PC-9 (cell line): ENCODE results near the gene ACTL7A. TPM values are rescaled to one million over a fixed set of nuclear protein-coding genes. Genes with fewer than 3 reads are reported as not detected.

Source experiments
- BruUV-seq: library from RNA; stranded (reverse); fragments of 400-500 nt; replicated peaks from 2 replicates; lab custom pipeline; 2021; lab: Mats Ljungman, UMichigan
- CTCF ChIA-PET: fragments of 300-600 bp; sonication (Branson Sonifier 250); formaldehyde crosslinking; loops from one replicate; lab custom pipeline; 2022; ENCODE audit warnings: antibody characterized with exemption; lab: Charles Lee
- POLR2A ChIA-PET: fragments of 300-600 bp; sonication (Branson Sonifier 250); formaldehyde crosslinking; loops from one replicate; lab custom pipeline; 2022; ENCODE audit warnings: antibody characterized with exemption; ENCODE audit not compliant: unreplicated experiment; lab: Charles Lee
- DNase-seq, 2 experiments: peaks; one replicate each; pipeline versions ENCODE4 v3.0.0 to v3.0.0-alpha.2; 2015 to 2022; ENCODE audit warnings: mixed read lengths in 1 of 2
- H2AFZ ChIP-seq: fragments of 200-600 bp; sonication (generic); 2 replicates; pipeline ENCODE4 v1.8.1; 2017; ENCODE audit warnings: antibody characterized with exemption
- H3F3A ChIP-seq: fragments of 200-600 bp; sonication (generic); 2 replicates; pipeline ENCODE4 v1.8.1; 2017; ENCODE audit warnings: antibody characterized with exemption, mild to moderate bottlenecking, low read depth; ENCODE audit not compliant: insufficient read depth
- H3K27ac ChIP-seq: fragments of 200-600 bp; sonication (generic); 2 replicates; pipeline ENCODE4 v1.6.1; 2016; ENCODE audit warnings: mixed run types
- H3K27me3 ChIP-seq: fragments of 200-600 bp; sonication (generic); 2 replicates; pipeline ENCODE4 v1.6.1; 2016; ENCODE audit warnings: low read depth, mixed run types; ENCODE audit not compliant: insufficient read depth
- H3K36me3 ChIP-seq: fragments of 200-600 bp; sonication (generic); 2 replicates; pipeline ENCODE4 v1.6.1; 2016; ENCODE audit warnings: low read depth, mixed run types
- H3K4me1 ChIP-seq: fragments of 200-600 bp; sonication (generic); replicated peaks from 2 replicates; pipeline ENCODE4 v1.6.1; 2016; ENCODE audit warnings: mixed run types; ENCODE audit not compliant: insufficient read depth
- H3K4me2 ChIP-seq: fragments of 200-600 bp; sonication (generic); 2 replicates; pipeline ENCODE4 v1.6.1; 2017; ENCODE audit warnings: mixed run types
- H3K4me3 ChIP-seq: fragments of 200-600 bp; sonication (generic); 2 replicates; pipeline ENCODE4 v1.6.1; 2016; ENCODE audit warnings: mixed run types
- H3K79me2 ChIP-seq: fragments of 200-600 bp; sonication (generic); 2 replicates; pipeline ENCODE4 v1.6.1; 2017; ENCODE audit warnings: low read depth, mixed run types
- H3K9me2 ChIP-seq: fragments of 200-600 bp; sonication (generic); 2 replicates; pipeline ENCODE4 v1.8.1; 2017; ENCODE audit warnings: mild to moderate bottlenecking; ENCODE audit not compliant: insufficient read depth
- H3K9me3 ChIP-seq: fragments of 200-600 bp; sonication (generic); 2 replicates; pipeline ENCODE4 v1.8.1; 2016; ENCODE audit warnings: low read depth; ENCODE audit not compliant: insufficient read depth
- H4K20me1 ChIP-seq: fragments of 200-600 bp; sonication (generic); 2 replicates; pipeline ENCODE4 v1.8.1; 2017; ENCODE audit not compliant: insufficient read depth
- CTCF ChIP-seq: fragments of 200-600 bp; sonication (generic); conservative IDR thresholded peaks from 2 replicates; pipeline ENCODE4 v1.6.1; 2017; ENCODE audit warnings: mixed run types, antibody characterized with exemption, mild to moderate bottlenecking, moderate library complexity
- EZH2 ChIP-seq: fragments of 200-600 bp; sonication (generic); IDR thresholded peaks from 2 replicates; pipeline ENCODE4 v1.8.0; 2017; ENCODE audit warnings: antibody characterized with exemption, low read depth
- intact Hi-C: fragments of 100-400 bp; cut with micrococcal nuclease; formaldehyde crosslinking; loops from one replicate; pipeline ENCODE4 v1.10.0; 2022; ENCODE audit not compliant: unreplicated experiment
- total RNA-seq: library from RNA; stranded (reverse); gene quantifications from 2 replicates; pipeline ENCODE4 v1.2.3, GENCODE V29; 2021

ACTL7A gene
- total RNA-seq, 1 experiment from 2014 or later, result not detected

DNA sequence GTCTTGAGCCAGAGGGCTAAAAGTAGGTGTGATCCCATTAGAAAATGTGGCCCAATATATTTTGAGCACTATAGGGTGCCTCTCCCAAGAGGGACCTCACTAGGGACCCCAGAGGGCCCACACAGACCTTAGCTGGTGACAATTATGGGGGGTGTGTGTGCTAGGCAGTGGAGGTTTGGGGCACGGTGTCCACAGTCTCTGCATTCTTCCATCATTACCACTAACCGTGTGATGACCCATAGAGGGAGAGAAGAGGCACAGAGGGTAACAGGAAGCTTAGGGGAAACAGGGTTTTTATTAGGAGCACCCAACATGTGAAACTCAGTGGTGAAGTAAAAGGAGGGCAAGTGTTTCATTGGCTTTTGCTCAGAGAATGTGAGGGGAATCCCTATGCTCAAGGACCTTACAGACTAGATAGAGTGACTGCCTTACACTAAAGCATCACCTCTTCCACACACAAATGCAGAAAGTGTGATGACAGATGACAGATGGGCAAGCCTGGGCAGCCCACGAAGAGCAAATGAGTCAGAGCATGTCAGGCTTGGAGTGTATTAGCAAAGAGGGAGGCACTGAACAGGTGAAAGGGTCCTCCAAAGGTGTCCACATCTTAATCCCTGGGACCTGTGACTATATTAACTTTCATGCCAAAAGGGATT lies 2.5 kb upstream of the ACTL7A start:
- H3K9me2 ChIP-seq, result no peaks in the 10 kb centered on the region
- POLR2A ChIA-PET, result no interaction called here
- no peak for DNase-seq
- no peak overlapping the region for H2AFZ ChIP-seq
- no peaks in the 10 kb centered on the region for H4K20me1 ChIP-seq
- H3K27me3 ChIP-seq, result no peaks in the 10 kb centered on the region
- no peak overlapping the region for H3K27ac ChIP-seq
- CTCF ChIA-PET, result no interaction called here
- no peak overlapping the region for H3K4me2 ChIP-seq
- no peaks in the 10 kb centered on the region for H3K36me3 ChIP-seq
- peaks cover 6% of the 10 kb centered on the region; the same call in 1 of the 2 replicates for H3K9me3 ChIP-seq
- no peaks in the 10 kb centered on the region for H3K79me2 ChIP-seq
- H3K4me3 ChIP-seq, result no peak overlapping the region
- TF ChIP-seq EZH2 (no peak), CTCF (no peak)
- intact Hi-C loops, result no loop called here
- H3F3A ChIP-seq, result no peaks in the 10 kb centered on the region
- no TSS peak for BruUV-seq
- no peaks in the 10 kb centered on the region for H3K4me1 ChIP-seq

DNA sequence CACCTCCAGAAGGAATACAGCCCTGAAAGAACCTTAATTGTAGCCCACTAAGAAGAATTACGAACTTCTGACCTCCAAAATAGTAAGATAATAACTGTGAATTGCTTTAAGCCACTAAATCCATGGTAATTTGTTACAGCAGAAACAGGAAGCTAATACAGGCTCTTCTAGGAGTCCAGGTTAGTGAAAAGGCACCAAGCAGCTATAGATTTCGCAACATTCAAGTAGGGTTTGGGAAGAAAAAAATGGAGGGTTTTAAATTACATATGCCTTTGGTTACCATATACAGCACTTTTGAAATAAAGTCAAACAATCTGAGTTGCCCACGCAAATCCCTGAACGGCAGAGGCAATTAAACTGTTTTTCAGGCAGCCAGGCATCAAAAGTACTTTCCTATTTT lies 1.7 kb upstream of the ACTL7A start:
- no peak for TF ChIP-seq CTCF
- no peak for TF ChIP-seq EZH2
- no peaks in the 10 kb centered on the region for H3K27me3 ChIP-seq
- CTCF ChIA-PET, result no interaction called here
- H3F3A ChIP-seq, result no peaks in the 10 kb centered on the region
- no peak overlapping the region for H3K27ac ChIP-seq
- H3K9me3 ChIP-seq, result peaks cover 6% of the 10 kb centered on the region; the same call in 1 of the 2 replicates
- H3K36me3 ChIP-seq, result no peaks in the 10 kb centered on the region
- DNase-seq, result no peak
- no peaks in the 10 kb centered on the region for H3K79me2 ChIP-seq
- no TSS peak for BruUV-seq
- intact Hi-C loops, result no loop called here
- no peak overlapping the region for H3K4me2 ChIP-seq
- H4K20me1 ChIP-seq, result no peaks in the 10 kb centered on the region
- H3K4me3 ChIP-seq, result no peak overlapping the region
- H3K4me1 ChIP-seq, result no peaks in the 10 kb centered on the region
- no peak overlapping the region for H2AFZ ChIP-seq
- POLR2A ChIA-PET, result no interaction called here
- no peaks in the 10 kb centered on the region for H3K9me2 ChIP-seq

DNA sequence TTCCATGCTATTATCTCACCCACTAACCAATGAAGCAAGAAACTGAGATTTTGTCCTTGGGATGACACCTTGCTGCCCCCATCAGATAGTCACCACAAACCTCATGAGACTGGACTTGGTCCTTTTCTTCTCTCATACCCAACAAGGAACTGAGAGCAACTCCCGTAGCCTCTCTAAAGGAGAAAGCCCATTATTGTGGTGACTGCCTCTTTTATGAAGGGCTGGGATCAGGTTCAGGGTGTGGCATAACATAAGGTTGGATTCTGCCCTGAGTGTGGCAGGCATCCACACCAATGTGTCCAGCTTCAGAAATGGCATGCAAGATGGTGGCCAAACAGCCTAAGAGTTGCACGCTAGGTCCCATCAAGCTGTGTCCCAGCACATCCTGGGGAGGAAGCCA lies 1.3 kb upstream of the ACTL7A start:
- H2AFZ ChIP-seq, result no peak overlapping the region
- ChIA-PET CTCF (no interaction called here), POLR2A (no interaction called here)
- no peak for DNase-seq
- no TSS peak for BruUV-seq
- no peaks in the 10 kb centered on the region for H3F3A ChIP-seq
- no peaks in the 10 kb centered on the region for H4K20me1 ChIP-seq
- H3K4me2 ChIP-seq, result no peak overlapping the region
- no peaks in the 10 kb centered on the region for H3K27me3 ChIP-seq
- intact Hi-C loops, result no loop called here
- H3K27ac ChIP-seq, result no peak overlapping the region
- H3K36me3 ChIP-seq, result no peaks in the 10 kb centered on the region
- H3K9me2 ChIP-seq, result no peaks in the 10 kb centered on the region
- no peak overlapping the region for H3K4me3 ChIP-seq
- TF ChIP-seq CTCF (no peak), EZH2 (no peak)
- H3K79me2 ChIP-seq, result no peaks in the 10 kb centered on the region
- H3K9me3 ChIP-seq, result peaks cover 6% of the 10 kb centered on the region; the same call in 1 of the 2 replicates
- H3K4me1 ChIP-seq, result no peaks in the 10 kb centered on the region
